ENCODE results near the gene NOMO2. TPM values are rescaled to one million over a fixed set of nuclear protein-coding genes. Genes with fewer than 3 reads are reported as not detected.
"Not testable (repeated sequence)": the region's sequence is repeated elsewhere in the genome, so short reads cannot be mapped to it uniquely, and the experiment has no call there.

The NOMO2 gene
- total RNA-seq, 2 donors from 2014 or later: 121 to 141 TPM

DNA sequence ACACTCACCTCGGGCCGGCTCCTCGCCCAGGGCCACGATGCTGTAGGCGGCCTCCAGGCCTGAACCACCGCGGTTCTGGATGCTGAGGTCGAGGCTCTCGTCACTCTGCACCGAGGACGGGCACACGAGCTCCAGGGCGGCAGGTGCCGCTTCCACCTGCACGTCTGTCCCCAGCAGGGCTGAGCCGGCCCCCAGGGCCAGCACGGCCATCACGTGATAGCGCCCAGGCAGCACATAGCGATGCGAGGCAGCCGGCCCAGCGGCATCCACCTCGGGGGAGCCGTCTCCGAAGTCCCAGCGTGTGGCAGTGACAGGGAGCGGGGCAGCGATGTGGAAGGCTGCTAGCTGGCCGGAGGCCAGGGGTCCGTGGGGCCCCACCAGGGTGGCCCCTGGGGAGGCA is 167.5 kb downstream of the NOMO2 start:
- H3K4me3 ChIP-seq (ENCODE audit: low read length); H3K4me1 Mint-ChIP-seq; H3K27ac ChIP-seq (ENCODE audit: low read depth, low read length); H3K36me3 ChIP-seq (ENCODE audit: control insufficient read depth, insufficient read depth, low read length); H3K9me3 Mint-ChIP-seq; H3K27ac Mint-ChIP-seq; H3K27me3 ChIP-seq (ENCODE audit: control insufficient read depth, insufficient read depth, low read length, poor library complexity, severe bottlenecking); DNase-seq; H3K9ac ChIP-seq (ENCODE audit: extremely low read depth, low read length, poor library complexity, severe bottlenecking); H3K4me3 Mint-ChIP-seq; H3K36me3 Mint-ChIP-seq (ENCODE audit: low read depth); H3K27me3 Mint-ChIP-seq (ENCODE audit: insufficient read depth); H3K4me1 ChIP-seq (ENCODE audit: control insufficient read depth, insufficient read depth, low read length); H3K9me3 ChIP-seq (ENCODE audit: control insufficient read depth, low read length): not testable (repeated sequence)
- WGBS, 2 experiments (ENCODE audit: insufficient coverage in 1 of 2, insufficient read length in 1 of 2): 92% methylated on average over 6 of the region's 31 CpGs; no CpG with 5 or more reads in 1 of the 2 experiments

DNA sequence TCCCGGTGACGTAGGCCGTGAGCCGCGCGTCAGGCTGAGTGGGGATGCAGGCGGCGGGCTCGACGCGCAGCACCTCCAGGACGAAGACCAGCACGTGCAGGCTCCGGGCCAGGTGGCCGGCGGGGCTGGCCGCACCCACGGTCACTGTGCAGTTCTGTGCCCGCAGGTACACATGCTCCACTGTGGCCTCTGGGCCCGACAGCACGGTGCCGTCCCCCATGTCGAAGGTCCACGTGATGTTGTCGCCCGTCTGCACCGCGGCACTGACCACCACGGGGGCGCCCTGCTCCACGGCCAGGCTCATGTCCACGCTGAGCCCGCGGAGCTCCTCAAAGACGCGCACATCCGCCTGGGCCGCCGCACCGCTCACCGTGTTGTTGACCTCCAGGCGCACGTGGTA is 174.1 kb downstream of the NOMO2 start:
- WGBS, 2 experiments (ENCODE audit: insufficient coverage in 1 of 2, insufficient read length in 1 of 2): no CpG with 5 or more reads among the region's 43 CpGs
- not testable (repeated sequence) for H3K36me3 ChIP-seq (ENCODE audit: control insufficient read depth, insufficient read depth, low read length); H3K27me3 Mint-ChIP-seq (ENCODE audit: insufficient read depth); H3K4me1 ChIP-seq (ENCODE audit: control insufficient read depth, insufficient read depth, low read length); H3K4me3 Mint-ChIP-seq; H3K9me3 Mint-ChIP-seq; H3K27ac ChIP-seq (ENCODE audit: low read depth, low read length); DNase-seq; H3K4me3 ChIP-seq (ENCODE audit: low read length); H3K9ac ChIP-seq (ENCODE audit: extremely low read depth, low read length, poor library complexity, severe bottlenecking); H3K9me3 ChIP-seq (ENCODE audit: control insufficient read depth, low read length); H3K36me3 Mint-ChIP-seq (ENCODE audit: low read depth); H3K27ac Mint-ChIP-seq; H3K4me1 Mint-ChIP-seq; H3K27me3 ChIP-seq (ENCODE audit: control insufficient read depth, insufficient read depth, low read length, poor library complexity, severe bottlenecking)

DNA sequence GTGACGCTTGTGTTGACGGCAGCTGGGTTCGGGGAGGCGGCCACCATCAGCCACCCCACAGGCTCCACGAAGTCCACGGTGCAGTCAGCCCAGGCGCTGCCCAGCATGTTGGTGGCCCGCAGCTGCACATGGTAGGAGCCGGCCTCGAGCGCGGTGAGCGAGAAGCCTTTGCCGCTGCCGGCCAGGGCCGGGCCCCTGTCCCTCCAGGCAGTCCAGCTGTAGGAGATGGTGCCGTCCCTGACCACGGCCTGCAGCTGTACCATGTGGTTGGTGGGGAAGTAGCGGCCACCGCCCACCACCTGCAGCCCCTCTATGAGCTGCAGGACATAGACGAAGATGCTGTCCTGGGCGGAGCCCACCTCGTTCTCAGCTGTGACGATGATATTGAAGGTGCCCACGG is 175.4 kb downstream of the NOMO2 start:
- not testable (repeated sequence) for H3K27me3 Mint-ChIP-seq (ENCODE audit: insufficient read depth); H3K4me1 ChIP-seq (ENCODE audit: control insufficient read depth, insufficient read depth, low read length); H3K4me3 Mint-ChIP-seq; H3K4me1 Mint-ChIP-seq; H3K36me3 ChIP-seq (ENCODE audit: control insufficient read depth, insufficient read depth, low read length); H3K4me3 ChIP-seq (ENCODE audit: low read length); H3K9ac ChIP-seq (ENCODE audit: extremely low read depth, low read length, poor library complexity, severe bottlenecking); H3K27me3 ChIP-seq (ENCODE audit: control insufficient read depth, insufficient read depth, low read length, poor library complexity, severe bottlenecking); H3K9me3 Mint-ChIP-seq; H3K36me3 Mint-ChIP-seq (ENCODE audit: low read depth); H3K27ac ChIP-seq (ENCODE audit: low read depth, low read length); H3K9me3 ChIP-seq (ENCODE audit: control insufficient read depth, low read length); DNase-seq; H3K27ac Mint-ChIP-seq
- 96% methylated on average over 9 of the region's 25 CpGs; no CpG with 5 or more reads in 1 of the 2 experiments for WGBS, 2 experiments (ENCODE audit: insufficient coverage in 1 of 2, insufficient read length in 1 of 2)

DNA sequence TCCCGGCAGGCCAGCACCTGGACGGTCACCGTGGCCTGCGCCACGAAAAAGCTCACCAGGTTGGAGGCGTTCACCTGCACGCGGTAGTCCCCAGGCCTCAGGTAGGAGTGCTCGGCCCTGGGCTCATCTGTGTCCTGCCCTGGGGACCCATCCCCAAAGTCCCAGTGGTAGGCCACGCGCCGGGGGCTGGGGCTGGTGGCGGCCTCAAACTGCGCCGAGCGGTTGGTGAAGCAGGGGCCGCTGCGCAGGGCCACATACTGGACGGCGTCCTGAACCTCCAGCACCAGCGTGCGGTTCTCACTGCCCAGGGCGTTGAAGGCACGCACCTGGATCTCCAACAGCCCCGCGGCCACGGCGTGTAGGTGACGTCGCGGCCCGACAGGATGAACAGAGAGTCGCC is 176.6 kb downstream of the NOMO2 start:
- WGBS, 2 experiments (ENCODE audit: insufficient coverage in 1 of 2, insufficient read length in 1 of 2): 100% methylated on average over 9 of the region's 33 CpGs; no CpG with 5 or more reads in 1 of the 2 experiments
- not testable (repeated sequence) for H3K4me3 ChIP-seq (ENCODE audit: low read length); H3K9me3 Mint-ChIP-seq; H3K4me1 Mint-ChIP-seq; H3K27ac Mint-ChIP-seq; H3K9me3 ChIP-seq (ENCODE audit: control insufficient read depth, low read length); DNase-seq; H3K36me3 ChIP-seq (ENCODE audit: control insufficient read depth, insufficient read depth, low read length); H3K27me3 ChIP-seq (ENCODE audit: control insufficient read depth, insufficient read depth, low read length, poor library complexity, severe bottlenecking); H3K9ac ChIP-seq (ENCODE audit: extremely low read depth, low read length, poor library complexity, severe bottlenecking); H3K27ac ChIP-seq (ENCODE audit: low read depth, low read length); H3K4me1 ChIP-seq (ENCODE audit: control insufficient read depth, insufficient read depth, low read length); H3K27me3 Mint-ChIP-seq (ENCODE audit: insufficient read depth); H3K36me3 Mint-ChIP-seq (ENCODE audit: low read depth); H3K4me3 Mint-ChIP-seq

DNA sequence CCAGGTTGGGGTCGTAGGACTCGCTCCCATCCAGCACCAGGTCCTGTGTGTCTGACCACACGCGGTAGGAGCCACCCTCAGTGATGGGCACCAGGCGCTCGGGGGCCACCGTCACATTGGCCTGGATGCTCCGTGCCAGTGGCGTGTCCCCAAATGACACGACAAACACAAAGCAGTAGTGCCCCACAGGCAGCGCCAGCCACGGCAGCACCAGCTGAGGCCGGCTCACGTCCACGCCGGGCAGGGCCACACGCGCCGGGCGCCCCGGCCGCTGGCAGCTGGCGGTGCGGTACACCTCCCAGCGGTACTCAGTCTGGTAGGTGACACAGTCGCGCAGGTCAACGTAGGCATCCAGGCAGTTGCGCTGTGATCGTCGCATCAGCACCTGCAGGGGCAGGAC is 177.0 kb downstream of the NOMO2 start:
- H3K36me3 ChIP-seq (ENCODE audit: control insufficient read depth, insufficient read depth, low read length); H3K4me3 Mint-ChIP-seq; H3K27me3 ChIP-seq (ENCODE audit: control insufficient read depth, insufficient read depth, low read length, poor library complexity, severe bottlenecking); H3K9me3 ChIP-seq (ENCODE audit: control insufficient read depth, low read length); H3K4me1 Mint-ChIP-seq; DNase-seq; H3K36me3 Mint-ChIP-seq (ENCODE audit: low read depth); H3K9ac ChIP-seq (ENCODE audit: extremely low read depth, low read length, poor library complexity, severe bottlenecking); H3K27ac ChIP-seq (ENCODE audit: low read depth, low read length); H3K9me3 Mint-ChIP-seq; H3K4me1 ChIP-seq (ENCODE audit: control insufficient read depth, insufficient read depth, low read length); H3K27me3 Mint-ChIP-seq (ENCODE audit: insufficient read depth); H3K4me3 ChIP-seq (ENCODE audit: low read length); H3K27ac Mint-ChIP-seq: not testable (repeated sequence)
- no CpG with 5 or more reads among the region's 31 CpGs for WGBS, 2 experiments (ENCODE audit: insufficient coverage in 1 of 2, insufficient read length in 1 of 2)

DNA sequence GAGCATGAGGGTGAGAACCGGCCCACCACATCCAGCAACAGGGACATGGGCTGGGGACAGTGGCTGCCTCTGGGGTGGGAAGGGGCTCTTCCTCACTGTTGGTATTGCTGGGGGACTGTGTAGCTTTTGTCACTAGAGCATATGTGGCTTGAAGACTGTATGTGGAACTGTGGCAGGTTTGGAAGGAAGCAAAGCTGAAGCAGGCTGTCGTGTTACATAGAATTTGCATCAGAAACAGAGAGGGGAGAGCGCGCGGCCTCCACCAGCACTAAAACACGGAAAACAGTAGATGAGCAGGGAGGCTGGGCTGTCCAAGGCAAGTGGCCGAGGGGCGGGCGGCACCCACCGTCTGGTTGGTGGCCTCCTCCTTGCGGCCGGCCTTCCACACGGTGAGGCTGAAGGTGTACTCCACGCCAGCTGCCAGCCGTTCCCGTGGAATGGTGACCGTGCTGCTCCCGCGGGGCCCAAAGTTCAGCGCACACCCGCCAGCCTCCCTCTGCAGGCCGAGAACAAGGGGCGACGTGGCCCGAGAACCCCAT is 177.7 kb downstream of the NOMO2 start:
- H3K9me3 Mint-ChIP-seq; H3K27ac ChIP-seq (ENCODE audit: low read depth, low read length); H3K9me3 ChIP-seq (ENCODE audit: control insufficient read depth, low read length); H3K27ac Mint-ChIP-seq; H3K9ac ChIP-seq (ENCODE audit: extremely low read depth, low read length, poor library complexity, severe bottlenecking); H3K4me3 Mint-ChIP-seq; H3K27me3 Mint-ChIP-seq (ENCODE audit: insufficient read depth); H3K36me3 ChIP-seq (ENCODE audit: control insufficient read depth, insufficient read depth, low read length); H3K27me3 ChIP-seq (ENCODE audit: control insufficient read depth, insufficient read depth, low read length, poor library complexity, severe bottlenecking); H3K36me3 Mint-ChIP-seq (ENCODE audit: low read depth); H3K4me1 ChIP-seq (ENCODE audit: control insufficient read depth, insufficient read depth, low read length); DNase-seq; H3K4me3 ChIP-seq (ENCODE audit: low read length); H3K4me1 Mint-ChIP-seq: not testable (repeated sequence)
- 100% methylated on average over 5 of the region's 25 CpGs; no CpG with 5 or more reads in 1 of the 2 experiments for whole genome bisulfite sequencing, 2 experiments (ENCODE audit: insufficient coverage in 1 of 2, insufficient read length in 1 of 2)

DNA sequence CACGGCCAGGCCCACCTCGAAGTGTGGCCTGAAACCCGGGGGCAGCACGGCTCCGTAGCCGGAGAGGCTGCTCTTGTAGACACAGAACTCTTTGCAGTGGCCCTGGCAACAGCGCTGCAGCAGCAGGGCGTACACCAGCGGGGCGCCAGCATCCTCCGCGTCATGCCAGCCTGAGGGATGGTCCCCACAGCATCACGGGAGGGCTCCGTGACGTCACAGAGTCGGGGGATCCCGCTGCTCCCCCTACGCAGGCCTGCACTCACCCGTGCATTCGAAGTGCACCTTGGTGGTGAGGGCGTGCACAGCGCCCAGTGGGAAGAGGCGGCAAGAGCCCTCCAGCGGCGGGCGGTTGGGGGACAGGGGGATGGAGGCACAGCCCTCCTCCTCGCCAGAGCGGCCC is 179.2 kb downstream of the NOMO2 start:
- not testable (repeated sequence) for H3K4me3 ChIP-seq (ENCODE audit: low read length); H3K27ac Mint-ChIP-seq; H3K4me3 Mint-ChIP-seq; DNase-seq; H3K36me3 Mint-ChIP-seq (ENCODE audit: low read depth); H3K27me3 Mint-ChIP-seq (ENCODE audit: insufficient read depth); H3K9me3 ChIP-seq (ENCODE audit: control insufficient read depth, low read length); H3K9me3 Mint-ChIP-seq; H3K4me1 Mint-ChIP-seq; H3K27me3 ChIP-seq (ENCODE audit: control insufficient read depth, insufficient read depth, low read length, poor library complexity, severe bottlenecking); H3K4me1 ChIP-seq (ENCODE audit: control insufficient read depth, insufficient read depth, low read length); H3K36me3 ChIP-seq (ENCODE audit: control insufficient read depth, insufficient read depth, low read length); H3K27ac ChIP-seq (ENCODE audit: low read depth, low read length); H3K9ac ChIP-seq (ENCODE audit: extremely low read depth, low read length, poor library complexity, severe bottlenecking)
- 89% methylated on average over 9 of the region's 28 CpGs; no CpG with 5 or more reads in 1 of the 2 experiments for whole genome bisulfite sequencing, 2 experiments (ENCODE audit: insufficient coverage in 1 of 2, insufficient read length in 1 of 2)

Measured in endodermal cell (in vitro differentiated cells).